ENCODE results near the gene SATB2. TPM values are rescaled to one million over a fixed set of nuclear protein-coding genes. Genes with fewer than 3 reads are reported as not detected.

The SATB2 gene
- total RNA-seq, 4 donors from 2014 or later = 62.0 to 104 (median 91.1) TPM

GRCh38 chr2:199444749-199445148 is 13.0 kb downstream of the SATB2 start:
- no peak overlapping the region for H3K27ac ChIP-seq
- no peaks in the 10 kb centered on the region for H3K27me3 ChIP-seq
- H3K9me3 ChIP-seq = no peaks in the 10 kb centered on the region
- TF ChIP-seq, protein P1, sequence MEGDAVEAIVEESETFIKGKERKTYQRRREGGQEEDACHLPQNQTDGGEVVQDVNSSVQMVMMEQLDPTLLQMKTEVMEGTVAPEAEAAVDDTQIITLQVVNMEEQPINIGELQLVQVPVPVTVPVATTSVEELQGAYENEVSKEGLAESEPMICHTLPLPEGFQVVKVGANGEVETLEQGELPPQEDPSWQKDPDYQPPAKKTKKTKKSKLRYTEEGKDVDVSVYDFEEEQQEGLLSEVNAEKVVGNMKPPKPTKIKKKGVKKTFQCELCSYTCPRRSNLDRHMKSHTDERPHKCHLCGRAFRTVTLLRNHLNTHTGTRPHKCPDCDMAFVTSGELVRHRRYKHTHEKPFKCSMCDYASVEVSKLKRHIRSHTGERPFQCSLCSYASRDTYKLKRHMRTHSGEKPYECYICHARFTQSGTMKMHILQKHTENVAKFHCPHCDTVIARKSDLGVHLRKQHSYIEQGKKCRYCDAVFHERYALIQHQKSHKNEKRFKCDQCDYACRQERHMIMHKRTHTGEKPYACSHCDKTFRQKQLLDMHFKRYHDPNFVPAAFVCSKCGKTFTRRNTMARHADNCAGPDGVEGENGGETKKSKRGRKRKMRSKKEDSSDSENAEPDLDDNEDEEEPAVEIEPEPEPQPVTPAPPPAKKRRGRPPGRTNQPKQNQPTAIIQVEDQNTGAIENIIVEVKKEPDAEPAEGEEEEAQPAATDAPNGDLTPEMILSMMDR (IDR thresholded peaks at IDR 0.05) = no peak
- TF ChIP-seq POLR2A (IDR thresholded peaks at IDR 0.05) = no peak
- no peak for DNase-seq
- H3K4me3 ChIP-seq = no peak overlapping the region
- no peaks in the 10 kb centered on the region for H3K36me3 ChIP-seq
- no peaks in the 10 kb centered on the region for H3K4me1 ChIP-seq

DNA sequence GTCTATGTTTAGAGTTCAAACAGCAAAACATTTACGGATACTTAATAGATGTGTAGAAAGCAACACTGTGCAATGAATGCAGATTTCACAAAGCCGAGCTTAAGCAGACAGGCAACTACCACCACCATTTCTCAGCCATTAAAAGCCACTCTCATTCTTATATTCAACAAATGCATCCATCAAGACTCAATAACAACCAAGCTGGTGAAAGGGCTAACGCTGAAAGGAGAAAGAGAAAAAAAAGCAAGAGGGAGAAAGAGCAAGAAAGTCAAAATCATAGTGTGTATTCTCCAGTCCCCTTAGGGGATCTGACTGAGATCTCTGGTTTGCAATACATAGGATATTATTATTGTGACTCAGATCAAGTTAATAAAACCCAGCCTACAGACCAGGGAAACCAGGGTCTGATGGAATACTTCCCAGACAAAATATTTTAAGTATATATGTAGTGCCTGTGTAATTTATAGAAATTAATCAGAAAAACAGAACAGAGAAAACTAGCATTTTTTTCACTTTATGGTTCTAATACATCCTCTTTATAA is 14.1 kb downstream of the SATB2 start:
- Histone ChIP-seq H3K27ac (no peak overlapping the region), H3K4me3 (no peak overlapping the region), H3K4me1 (no peaks in the 10 kb centered on the region), H3K9me3 (no peaks in the 10 kb centered on the region), H3K27me3 (no peaks in the 10 kb centered on the region), H3K36me3 (no peaks in the 10 kb centered on the region)
- DNase-seq = no peak
- no peak for TF ChIP-seq POLR2A (IDR thresholded peaks at IDR 0.05)
- TF ChIP-seq, protein P1 (IDR thresholded peaks at IDR 0.05) = no peak

DNA sequence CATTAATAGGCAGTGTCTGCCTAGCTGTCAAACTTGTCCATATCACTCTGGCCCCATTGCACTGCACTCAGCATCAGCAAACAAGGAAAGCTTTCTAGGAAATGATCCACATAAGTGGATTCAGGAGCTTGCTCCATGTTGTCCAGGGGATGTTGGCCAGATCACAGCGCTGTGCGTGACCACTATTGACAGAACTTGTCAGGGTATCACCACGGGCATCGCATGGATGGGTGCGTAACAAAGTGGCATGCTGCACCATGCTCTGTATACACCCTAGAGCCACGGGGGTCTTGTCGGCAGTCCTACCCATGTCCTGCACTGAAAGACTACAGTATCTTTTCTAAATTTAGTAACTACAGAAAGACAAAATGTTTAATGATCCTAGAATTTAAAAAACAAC is 15.6 kb downstream of the SATB2 start:
- DNase-seq = no peak
- Histone ChIP-seq H3K4me1 (no peaks in the 10 kb centered on the region), H3K27ac (no peak overlapping the region), H3K4me3 (no peak overlapping the region), H3K9me3 (no peaks in the 10 kb centered on the region), H3K27me3 (no peaks in the 10 kb centered on the region), H3K36me3 (no peaks in the 10 kb centered on the region)
- TF ChIP-seq, protein P1 (IDR thresholded peaks at IDR 0.05) = no peak
- TF ChIP-seq POLR2A (IDR thresholded peaks at IDR 0.05) = no peak

DNA sequence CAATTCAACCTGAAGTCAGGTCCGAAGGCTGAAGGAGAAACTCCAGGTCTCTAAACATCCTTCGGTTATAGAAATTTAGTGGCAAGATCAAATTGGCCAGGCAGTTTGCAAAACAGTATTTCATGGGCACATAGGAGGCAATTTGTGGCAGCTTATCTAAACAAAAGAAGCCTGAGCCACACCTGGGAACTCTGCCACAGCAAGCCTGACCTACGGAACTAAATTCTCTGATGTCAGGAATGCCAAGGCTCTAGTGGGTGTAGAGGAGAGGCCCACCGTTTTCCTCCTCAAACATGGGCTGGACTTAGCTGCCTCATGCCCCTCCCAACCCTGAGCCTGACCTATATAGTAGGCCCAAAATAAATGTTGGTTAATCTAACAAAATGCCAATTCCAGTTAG is 16.0 kb downstream of the SATB2 start:
- no peak overlapping the region for H3K4me3 ChIP-seq
- DNase-seq = no peak
- H3K27me3 ChIP-seq = no peaks in the 10 kb centered on the region
- no peaks in the 10 kb centered on the region for H3K9me3 ChIP-seq
- no peaks in the 10 kb centered on the region for H3K4me1 ChIP-seq
- no peaks in the 10 kb centered on the region for H3K36me3 ChIP-seq
- no peak overlapping the region for H3K27ac ChIP-seq
- TF ChIP-seq, protein P1 (IDR thresholded peaks at IDR 0.05) = no peak
- no peak for TF ChIP-seq POLR2A (IDR thresholded peaks at IDR 0.05)

DNA sequence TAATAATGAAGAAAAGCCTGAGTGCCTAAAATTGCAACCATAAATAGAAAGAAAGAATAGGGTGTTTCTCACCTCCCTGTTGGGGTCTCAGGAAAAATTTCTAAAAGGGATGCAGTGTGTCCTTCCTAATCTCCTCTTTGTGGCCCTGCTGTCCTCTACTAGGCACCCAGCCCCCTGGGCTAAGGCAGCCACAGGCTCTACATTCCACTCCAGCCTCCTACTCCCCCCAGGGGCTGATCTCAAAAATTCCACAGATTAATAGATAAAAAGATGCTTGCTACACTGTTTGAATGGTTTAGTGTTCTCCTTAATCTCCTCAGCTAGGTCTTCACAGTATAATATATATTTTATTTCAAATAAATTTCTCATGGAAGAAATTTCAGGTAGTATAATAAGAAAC is 17.6 kb downstream of the SATB2 start:
- no peaks in the 10 kb centered on the region for H3K9me3 ChIP-seq
- no peaks in the 10 kb centered on the region for H3K27me3 ChIP-seq
- no peak for DNase-seq
- H3K4me1 ChIP-seq = no peaks in the 10 kb centered on the region
- H3K4me3 ChIP-seq = no peak overlapping the region
- H3K27ac ChIP-seq = no peak overlapping the region
- no peaks in the 10 kb centered on the region for H3K36me3 ChIP-seq
- no peak for TF ChIP-seq POLR2A (IDR thresholded peaks at IDR 0.05)
- TF ChIP-seq, protein P1 (IDR thresholded peaks at IDR 0.05) = no peak

DNA sequence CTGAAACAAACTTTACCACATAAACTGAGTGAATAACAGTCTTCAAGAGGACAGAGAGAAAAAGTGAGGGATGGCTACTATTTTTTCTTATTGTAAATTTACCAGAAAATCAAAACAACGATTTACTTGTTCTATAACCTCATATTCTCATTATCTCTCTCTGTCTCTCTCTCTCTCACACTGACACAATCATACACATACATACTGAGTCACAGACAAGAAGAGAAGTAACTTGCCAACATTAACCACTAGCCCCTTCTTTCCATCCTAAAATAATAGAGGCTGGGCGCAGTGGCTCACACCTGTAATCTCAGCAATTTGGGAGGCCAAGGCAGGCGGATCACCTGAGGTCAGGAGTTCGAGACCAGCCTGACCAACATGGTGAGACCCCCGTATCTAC is 18.2 kb downstream of the SATB2 start:
- Histone ChIP-seq H3K4me3 (no peak overlapping the region), H3K4me1 (no peaks in the 10 kb centered on the region)

More for the DNA sequence above, 18.2 kb downstream of the SATB2 start:
- TF ChIP-seq, protein P1 (IDR thresholded peaks at IDR 0.05) = no peak
- no peak for TF ChIP-seq POLR2A (IDR thresholded peaks at IDR 0.05)
- Histone ChIP-seq H3K36me3 (no peaks in the 10 kb centered on the region), H3K27me3 (no peaks in the 10 kb centered on the region), H3K27ac (no peak overlapping the region), H3K9me3 (no peaks in the 10 kb centered on the region)
- DNase-seq = no peak
